Panc1 (cell line): ENCODE measurements around the gene RIMKLB. TPM values are rescaled to one million over a fixed set of nuclear protein-coding genes. Genes with fewer than 3 reads are reported as not detected.

Source experiments
- ATAC-seq: fragments of 200-7000 bp; cut with Tn5 transposase; 2 replicates; pipeline ENCODE4 v1.9.1; 2020; ENCODE audit warnings: mild to moderate bottlenecking, moderate library complexity
- BruUV-seq: library from RNA; stranded (reverse); fragments of 400-500 nt; replicated peaks from 2 replicates; lab custom pipeline; 2021; lab: Mats Ljungman, UMichigan
- CTCF ChIA-PET: fragments of 300-600 bp; sonication (Branson Sonifier 250); formaldehyde crosslinking; loops from one replicate; lab custom pipeline; 2022; ENCODE audit warnings: antibody characterized with exemption; lab: Charles Lee
- POLR2A ChIA-PET: fragments of 300-600 bp; sonication (Branson Sonifier 250); formaldehyde crosslinking; loops from one replicate; lab custom pipeline; 2022; ENCODE audit warnings: antibody characterized with exemption; lab: Charles Lee
- DNase-seq: peaks from one replicate; pipeline ENCODE4 v3.0.0-alpha.2; 2010; ENCODE audit warnings: low read depth, low spot score
- H3K27ac ChIP-seq: 2 replicates; pipeline ENCODE4 v1.5.1; 2011; ENCODE audit warnings: mild to moderate bottlenecking, low read length, inconsistent platforms
- H3K27me3 ChIP-seq: fragments of 200-500 bp; sonication (Bioruptor generic); 2 replicates; pipeline ENCODE4 v1.6.0; 2014; ENCODE audit warnings: low read length, inconsistent platforms; ENCODE audit not compliant: control insufficient read depth, insufficient read depth
- H3K36me3 ChIP-seq: fragments of 200-500 bp; sonication (Bioruptor generic); 2 replicates; pipeline ENCODE4 v1.5.1; 2014; ENCODE audit warnings: inconsistent platforms, mild to moderate bottlenecking, low read length, moderate library complexity; ENCODE audit not compliant: control insufficient read depth, insufficient read depth
- H3K4me1 ChIP-seq: 2 replicates; pipeline ENCODE4 v1.5.1; 2011; ENCODE audit warnings: inconsistent platforms, mild to moderate bottlenecking, low read length, moderate library complexity; ENCODE audit not compliant: control insufficient read depth, insufficient read depth
- H3K4me3 ChIP-seq, 2 experiments: 2 replicates each; pipeline ENCODE4 v1.5.1; 2011 to 2012; ENCODE audit warnings: low read depth in 2 of 2, low read length in 2 of 2, mild to moderate bottlenecking in 2 of 2, inconsistent platforms in 1 of 2, moderate library complexity in 1 of 2
- H3K9me3 ChIP-seq: fragments of 200-500 bp; sonication (Bioruptor generic); 2 replicates; pipeline ENCODE4 v1.5.1; 2014; ENCODE audit warnings: low read depth, mild to moderate bottlenecking, inconsistent platforms, low read length, moderate library complexity; ENCODE audit not compliant: control insufficient read depth, insufficient read depth
- CTCF ChIP-seq: fragments of 450-650 bp; IDR thresholded peaks from 2 replicates; pipeline ENCODE4 v1.5.1; 2017; ENCODE audit warnings: mild to moderate bottlenecking
- POLR2AphosphoS5 ChIP-seq: IDR thresholded peaks from 2 replicates; pipeline ENCODE4 v1.6.1; 2012; ENCODE audit warnings: mild to moderate bottlenecking, low read depth, low read length, moderate library complexity
- REST ChIP-seq, 2 experiments: IDR thresholded peaks; 2 replicates each; pipeline ENCODE4 v1.6.1; 2011 to 2012; ENCODE audit warnings: low read depth in 2 of 2, control low read depth in 1 of 2, low read length in 1 of 2, mild to moderate bottlenecking in 1 of 2, moderate library complexity in 1 of 2; ENCODE audit not compliant: insufficient read depth in 1 of 2
- SIN3A ChIP-seq: IDR thresholded peaks from 2 replicates; pipeline ENCODE4 v1.6.1; 2012; ENCODE audit warnings: low read depth, mild to moderate bottlenecking, low read length, moderate library complexity, borderline replicate concordance; ENCODE audit not compliant: insufficient read depth
- TCF7L2 ChIP-seq: IDR thresholded peaks from 2 replicates; pipeline ENCODE4 v1.6.1; 2011; ENCODE audit warnings: mild to moderate bottlenecking, low read depth, low read length, inconsistent platforms
- in situ Hi-C: cut with HindIII; loops from 2 replicates; pipeline ENCODE4 v1.10.0; 2016; ENCODE audit warnings: low sequenced_read_pairs, low pct_unique_long_range_greater_than_20kb
- intact Hi-C: fragments of 100-400 bp; cut with micrococcal nuclease; formaldehyde crosslinking; loops from one replicate; pipeline ENCODE4 v1.10.0; 2022; ENCODE audit not compliant: unreplicated experiment
- total RNA-seq: library from RNA; stranded (reverse); gene quantifications from one replicate; pipeline ENCODE4 v1.2.1, GENCODE V29; 2021; ENCODE audit not compliant: unreplicated experiment

Gene RIMKLB
- total RNA-seq, 1 experiment from 2014 or later = 17.1 TPM

- Histone ChIP-seq H3K4me3 (no peak overlapping the region), H3K27me3 (no peaks in the 10 kb centered on the region), H3K27ac (no peak overlapping the region), H3K9me3 (no peaks in the 10 kb centered on the region), H3K4me1 (no peaks in the 10 kb centered on the region), H3K36me3 (no peaks in the 10 kb centered on the region)
- POLR2A ChIA-PET = no interaction called here
- DNase-seq (no peak), ATAC-seq (no peak)
- intact Hi-C loops = no loop called here
- CTCF ChIA-PET = interaction anchor here (0.5 kb wide), 1 partner anchor 147 kb away, joined by 3 read pairs; no protein-coding TSS in a partner anchor
- in situ Hi-C loops = no loop called here
- no peak for TF ChIP-seq TCF7L2
- TF ChIP-seq REST (IDR thresholded peaks at IDR 0.05; ENCODE audit: insufficient read depth in 1 of 2, low read depth in 2 of 2, low read length in 1 of 2) = no peak
- no peak for TF ChIP-seq SIN3A
- TF ChIP-seq POLR2AphosphoS5 = no peak
- no peak for TF ChIP-seq CTCF
- BruUV-seq = no TSS peak
These were observed 21.1 kb upstream of the RIMKLB start for GRCh38 chr12:8676651-8677050.

GRCh38 chr12:8677362-8677761 lies 20.4 kb upstream of the RIMKLB start:
- ATAC-seq = no peak
- intact Hi-C loops = no loop called here

More at GRCh38 chr12:8677362-8677761, 20.4 kb upstream of the RIMKLB start:
- no peak for TF ChIP-seq TCF7L2
- TF ChIP-seq REST (IDR thresholded peaks at IDR 0.05; ENCODE audit: insufficient read depth in 1 of 2, low read depth in 2 of 2, low read length in 1 of 2) = no peak
- TF ChIP-seq POLR2AphosphoS5 = no peak
- no peak for TF ChIP-seq SIN3A
- no peak for TF ChIP-seq CTCF
- Histone ChIP-seq H3K27ac (no peak overlapping the region), H3K36me3 (no peaks in the 10 kb centered on the region), H3K27me3 (no peaks in the 10 kb centered on the region), H3K9me3 (no peaks in the 10 kb centered on the region), H3K4me3 (no peak overlapping the region), H3K4me1 (no peaks in the 10 kb centered on the region)
- ChIA-PET POLR2A (interaction anchor here (0.6 kb wide), 1 partner anchor 272 kb away, joined by 3 read pairs; the partner anchor contains the start of gene M6PR), CTCF (no interaction called here)
- BruUV-seq = no TSS peak
- in situ Hi-C loops = no loop called here
- no peak for DNase-seq
